ENCODE measurements around the gene TRAPPC12.
"Not testable (repeated sequence)": the region's sequence is repeated elsewhere in the genome, so short reads cannot be mapped to it uniquely, and the experiment has no call there.

Gene TRAPPC12

DNA sequence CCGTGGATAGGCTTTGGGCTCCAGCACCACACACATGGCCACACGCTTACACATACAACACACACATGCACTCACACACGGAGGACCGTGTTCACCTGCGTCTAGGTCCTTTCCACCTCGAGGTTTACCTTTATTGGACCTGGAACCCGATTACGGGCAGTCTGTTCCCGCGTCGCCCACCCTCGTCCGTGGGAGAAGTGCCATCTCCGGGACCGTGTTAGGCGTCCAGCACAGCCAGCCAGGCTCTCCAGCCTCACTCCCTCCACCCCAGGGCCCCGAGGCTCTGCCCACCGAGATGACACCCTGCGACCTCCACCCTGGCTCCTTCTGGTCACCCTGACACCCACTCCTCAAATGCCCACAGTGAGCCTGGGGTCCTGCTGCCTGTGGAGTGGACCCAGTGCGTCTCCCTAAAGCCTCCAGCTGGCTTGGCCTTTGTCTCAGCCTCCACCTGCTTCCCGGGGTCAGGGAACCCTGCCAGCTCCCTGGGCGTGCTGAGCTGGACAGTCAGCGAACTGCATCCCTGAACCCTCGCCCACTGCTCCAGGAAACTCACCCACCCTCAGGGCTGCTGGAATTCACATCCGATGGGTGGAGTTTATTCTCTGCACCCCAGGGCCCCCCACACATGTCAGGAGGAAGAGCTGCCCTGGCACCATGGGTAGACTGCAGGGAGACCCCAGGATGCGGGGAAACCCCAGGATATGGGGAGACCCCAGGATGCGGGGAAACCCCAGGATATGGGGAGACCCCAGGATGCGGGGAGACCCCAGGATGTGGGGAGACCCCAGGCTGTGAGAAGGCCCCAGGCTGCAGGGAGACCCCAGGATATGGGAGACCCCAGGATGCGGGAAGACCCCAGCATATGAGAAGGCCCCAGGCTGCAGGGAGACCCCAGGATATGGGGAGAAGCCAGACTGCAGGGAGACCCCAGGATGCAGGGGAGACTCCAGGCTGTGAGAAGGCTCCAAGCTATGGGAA is 106.8 kb downstream of the TRAPPC12 start:
- DNase-seq (ENCODE audit: low read depth, low spot score) = no peak

DNA sequence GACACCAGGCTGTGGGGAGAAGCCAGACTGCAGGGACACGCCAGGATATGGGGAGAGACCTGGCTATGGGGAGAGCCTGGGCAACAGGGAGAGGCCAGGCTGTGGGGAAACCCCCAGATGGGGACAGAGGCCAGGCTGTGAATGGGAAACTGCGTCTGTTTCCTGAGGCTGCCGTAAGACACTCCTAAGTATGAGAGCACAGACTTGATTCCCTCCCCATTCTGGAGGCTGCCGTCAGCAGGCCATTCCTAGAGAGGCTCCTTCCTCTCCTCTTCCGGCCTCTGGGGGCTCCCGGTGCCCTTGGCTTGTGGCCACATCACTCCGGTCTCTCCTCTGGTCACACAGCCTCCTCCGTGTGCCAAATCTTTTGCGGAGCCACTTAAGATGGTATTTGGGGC is 107.5 kb downstream of the TRAPPC12 start:
- DNase-seq (ENCODE audit: low read depth, low spot score) = no peak

DNA sequence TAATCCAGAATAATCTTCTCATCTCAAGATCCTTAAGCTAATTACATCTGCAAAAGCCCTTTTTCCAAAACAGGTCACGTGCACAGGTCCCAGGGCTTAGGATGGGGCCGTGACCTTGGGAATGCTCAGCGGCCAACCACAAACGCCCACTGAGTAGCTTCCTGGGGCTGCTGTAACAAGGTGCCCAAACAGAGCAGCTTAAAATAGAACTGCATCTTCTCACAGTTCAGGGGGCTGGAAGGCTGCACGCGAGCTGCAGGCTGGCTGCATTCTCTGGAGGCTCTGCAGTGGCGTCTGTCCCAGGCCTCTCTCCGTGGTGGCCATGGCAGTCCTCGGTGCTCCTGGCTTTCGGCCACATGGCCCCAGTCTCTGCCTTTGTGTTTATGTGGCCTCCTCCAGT is 107.9 kb downstream of the TRAPPC12 start:
- no peak for DNase-seq (ENCODE audit: low read depth, low spot score)

DNA sequence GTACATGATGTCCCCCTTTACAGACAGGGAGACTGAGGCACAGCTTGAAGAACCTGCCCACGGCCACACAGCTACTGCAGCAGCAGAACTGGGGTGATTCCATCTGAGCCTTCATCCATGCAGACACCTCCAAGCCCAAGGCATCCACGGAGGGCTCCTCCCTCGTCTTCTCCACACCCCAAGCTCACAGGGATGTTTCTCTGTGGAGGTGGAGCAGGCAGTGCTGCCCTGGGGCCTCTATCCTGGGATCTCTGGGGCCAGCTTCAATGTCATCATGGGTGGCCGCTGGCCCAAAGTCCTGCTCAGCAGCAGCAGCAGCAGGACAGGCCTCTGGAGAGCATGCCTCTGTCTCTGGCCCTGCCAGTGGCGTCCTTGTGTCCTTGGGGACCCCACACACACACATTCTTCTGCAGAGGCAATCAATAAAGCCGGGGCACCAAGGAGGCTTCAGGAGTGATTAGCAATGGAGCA is 108.6 kb downstream of the TRAPPC12 start:
- no peak for DNase-seq (ENCODE audit: low read depth, low spot score)

DNA sequence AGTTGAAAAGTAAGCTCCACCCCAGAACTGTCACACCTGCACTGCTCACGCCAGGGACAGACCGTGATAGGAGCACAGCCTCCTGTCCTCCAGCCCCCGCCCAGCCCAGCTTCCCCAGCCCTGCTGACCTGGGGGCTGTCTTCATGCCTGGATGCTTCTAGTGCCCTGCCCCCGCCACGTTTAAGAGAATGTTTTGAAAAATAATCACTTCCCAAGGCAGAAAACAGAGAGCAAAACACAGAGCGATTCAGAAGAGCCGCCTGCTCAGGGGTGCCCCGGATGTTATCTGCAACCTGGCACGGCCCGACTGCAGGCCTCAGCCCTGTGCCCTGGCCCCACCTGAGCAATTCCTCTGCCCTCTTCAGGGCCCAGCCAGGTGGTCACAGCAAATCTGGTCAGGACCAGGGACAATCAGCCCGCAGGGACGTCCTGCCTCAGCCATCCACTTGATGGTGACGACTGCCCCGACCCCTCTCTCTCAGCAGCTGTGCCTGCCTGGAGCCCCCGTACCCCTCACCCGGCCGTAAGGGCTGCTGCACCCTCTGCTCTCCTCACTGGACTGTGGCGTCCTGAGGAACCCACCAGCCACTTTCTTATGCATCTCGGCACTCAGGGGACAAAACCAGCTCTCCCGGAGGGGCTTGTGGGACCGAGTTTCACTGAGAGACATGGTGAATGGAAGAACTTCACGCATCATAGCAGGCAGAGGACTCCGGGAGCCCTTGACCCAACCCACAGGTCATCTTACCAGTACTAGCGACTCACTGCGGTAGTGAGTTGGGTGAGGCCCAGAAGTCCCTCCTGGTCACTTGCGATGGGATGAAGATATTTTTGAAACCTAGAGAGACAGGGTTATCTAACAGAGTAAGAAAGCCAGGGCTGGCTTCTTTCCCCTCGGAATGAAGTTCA is 109.6 kb downstream of the TRAPPC12 start:
- DNase-seq (ENCODE audit: low read depth, low spot score) = no peak

DNA sequence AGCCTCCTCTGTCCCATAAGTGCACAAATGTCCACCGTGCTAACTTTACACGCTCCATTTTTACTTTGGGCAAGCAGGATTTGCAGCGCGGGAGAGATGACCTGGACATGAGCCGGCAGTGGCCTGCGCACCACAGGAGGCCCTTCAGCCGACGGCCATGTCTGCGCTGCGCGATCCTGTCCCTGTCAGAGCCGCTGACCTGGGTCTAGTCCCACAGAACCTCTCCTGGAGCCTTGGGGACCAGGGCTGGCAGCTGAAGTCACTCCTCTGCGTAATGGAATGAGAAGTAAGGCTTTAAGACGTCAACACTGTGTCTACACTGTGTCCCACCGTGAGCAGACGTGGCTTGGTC is 110.2 kb downstream of the TRAPPC12 start:
- DNase-seq (ENCODE audit: low read depth, low spot score) = no peak

DNA sequence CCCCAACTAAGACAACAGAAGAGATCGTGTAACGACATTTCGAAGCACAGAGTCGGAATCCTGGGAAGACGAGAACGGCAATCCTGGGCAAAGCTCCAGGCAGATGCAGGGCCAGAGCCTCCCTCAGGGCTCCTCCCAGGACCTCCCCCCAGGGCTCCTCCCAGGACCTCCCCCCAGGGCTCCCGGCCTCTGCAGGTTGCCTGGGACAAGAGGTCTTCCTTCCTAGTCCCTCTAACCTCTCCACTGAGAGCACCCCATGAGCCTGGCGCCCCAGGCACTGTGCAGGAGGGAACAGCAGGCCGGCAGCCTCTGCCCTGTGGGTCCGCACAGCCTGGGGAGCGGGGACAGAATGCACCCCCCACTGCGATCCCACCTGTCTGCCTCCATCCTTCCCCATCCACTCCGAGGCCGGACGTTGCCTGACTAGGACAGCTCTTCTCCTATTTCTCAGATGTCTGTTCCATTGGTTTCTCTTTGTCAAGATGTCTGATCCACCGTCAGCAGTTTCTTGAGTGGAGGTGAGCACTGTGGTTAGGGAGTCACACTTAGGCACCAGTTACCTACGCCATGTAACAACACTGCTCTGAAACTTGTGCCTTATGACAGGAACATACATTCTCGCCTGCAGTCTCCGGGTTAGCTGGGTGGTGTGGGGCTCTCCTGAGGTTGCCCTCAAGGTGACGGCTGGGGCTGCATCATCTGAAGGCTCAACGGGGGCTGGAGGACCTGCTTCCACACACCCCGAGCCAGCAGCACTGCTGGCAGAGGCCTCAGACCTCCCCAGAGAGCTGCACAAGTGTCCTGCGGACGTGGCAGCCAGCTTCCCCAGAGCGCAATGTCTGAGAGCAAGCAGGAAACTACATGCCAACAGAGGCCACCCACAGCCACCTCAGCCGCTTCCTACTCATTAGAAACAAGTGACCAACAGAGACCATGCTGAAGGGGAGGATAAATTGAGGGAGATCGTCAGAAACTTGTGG is 111.0 kb downstream of the TRAPPC12 start:
- DNase-seq (ENCODE audit: low read depth, low spot score) = no peak

DNA sequence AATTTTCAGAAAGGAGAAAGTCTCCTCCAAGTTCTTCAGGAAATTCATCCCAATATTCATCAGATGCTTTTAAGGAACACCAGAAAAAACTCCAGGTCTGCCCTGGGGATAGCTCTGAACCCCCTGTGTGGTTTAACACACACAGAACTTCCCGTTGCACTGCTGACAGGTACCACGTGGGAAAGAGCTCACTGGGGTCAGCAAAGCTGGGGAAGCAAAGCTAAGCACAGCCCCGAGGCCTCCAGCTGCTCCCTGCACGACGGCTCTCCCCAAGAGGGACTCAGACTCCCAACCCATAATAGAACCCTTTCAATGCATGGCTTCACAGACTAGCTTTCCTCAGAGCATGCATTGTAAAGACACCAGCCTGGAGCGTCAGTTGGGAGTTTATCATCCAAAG is 111.8 kb downstream of the TRAPPC12 start:
- no peak for DNase-seq (ENCODE audit: low read depth, low spot score)

DNA sequence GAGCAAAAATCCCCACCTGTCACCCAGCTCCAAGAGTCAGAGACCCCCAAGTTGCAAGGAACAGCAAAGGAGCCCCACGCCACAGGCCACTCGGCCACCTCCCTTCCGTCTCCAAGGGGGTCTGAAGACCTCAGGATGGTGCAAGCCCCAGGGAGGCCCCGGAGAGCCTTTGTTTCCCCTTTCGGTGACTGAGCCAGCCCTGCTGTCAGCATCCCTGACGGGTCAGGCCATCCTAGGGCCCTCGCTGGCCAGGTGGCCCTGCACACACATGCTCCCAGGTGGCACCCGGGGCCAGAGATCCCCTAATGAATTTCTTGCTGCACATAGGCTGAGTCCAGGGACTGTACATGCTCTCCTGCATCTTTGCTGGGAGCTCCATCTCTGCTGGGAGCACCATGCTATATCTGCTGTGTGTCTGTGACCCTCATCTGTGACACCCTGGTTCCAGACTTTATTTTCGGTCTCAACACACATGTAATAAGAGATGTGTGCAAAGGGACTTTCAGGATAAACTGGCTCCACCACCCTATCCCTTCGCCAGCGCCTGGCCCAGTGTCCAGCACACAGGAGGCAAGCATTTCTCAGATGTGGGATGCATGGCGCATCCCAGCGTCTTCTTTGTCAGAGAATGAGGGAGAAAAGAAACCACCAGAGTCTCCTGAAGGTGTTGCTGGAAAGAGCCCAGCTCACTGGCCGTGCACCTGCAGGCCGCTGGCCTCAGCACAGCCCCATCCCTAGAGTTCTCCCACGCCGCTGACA is 112.4 kb downstream of the TRAPPC12 start:
- no peak for DNase-seq (ENCODE audit: low read depth, low spot score)

DNA sequence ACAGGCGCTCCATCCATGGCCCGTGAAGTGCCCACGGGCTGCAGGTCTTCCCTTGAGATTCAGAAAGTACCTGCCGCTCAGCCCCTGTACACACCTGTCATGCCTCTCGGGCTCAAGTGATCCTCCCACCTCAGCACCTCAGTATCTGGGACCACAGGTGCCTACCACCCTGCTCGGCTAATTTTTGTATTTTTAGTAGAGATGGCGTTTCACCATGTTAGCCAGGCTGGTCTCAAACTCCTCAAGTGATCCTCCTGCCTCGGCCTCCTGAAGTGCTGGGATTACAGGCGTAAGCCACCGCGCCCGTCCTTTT is 112.9 kb downstream of the TRAPPC12 start:
- DNase-seq (ENCODE audit: low read depth, low spot score) = not testable (repeated sequence)

DNA sequence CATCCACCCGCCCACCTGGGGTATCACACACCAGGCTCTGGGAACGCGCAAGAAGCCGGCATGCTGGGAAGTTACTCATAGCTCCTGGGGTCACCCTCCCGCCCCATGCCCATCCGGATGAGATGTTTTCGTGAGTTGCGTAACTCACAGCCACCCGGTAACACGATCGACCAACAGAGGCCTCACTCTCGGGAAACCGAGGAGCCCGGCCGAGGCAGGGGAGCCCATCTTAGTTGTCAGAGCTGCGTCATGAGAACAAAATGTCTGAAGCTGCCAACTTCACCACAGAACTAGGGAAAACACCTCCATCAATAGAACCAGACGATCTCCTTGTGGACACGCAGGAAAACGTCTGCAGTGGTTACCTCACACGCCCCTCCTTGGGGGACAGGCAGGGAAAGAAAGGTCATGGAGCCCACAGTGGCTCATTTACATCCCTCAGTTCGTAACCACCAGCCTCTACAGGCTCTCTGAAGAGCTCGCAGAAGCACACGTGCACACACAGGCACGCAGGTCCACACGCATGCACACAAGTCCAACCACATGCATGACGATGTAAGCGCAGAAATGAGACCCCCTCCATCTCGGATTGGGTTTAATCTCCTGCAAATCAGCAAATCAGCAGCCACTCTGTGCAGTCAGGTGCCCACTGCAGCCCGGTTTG is 113.6 kb downstream of the TRAPPC12 start:
- peak; percentile 96 for DNase-seq (ENCODE audit: low read depth, low spot score)

DNA sequence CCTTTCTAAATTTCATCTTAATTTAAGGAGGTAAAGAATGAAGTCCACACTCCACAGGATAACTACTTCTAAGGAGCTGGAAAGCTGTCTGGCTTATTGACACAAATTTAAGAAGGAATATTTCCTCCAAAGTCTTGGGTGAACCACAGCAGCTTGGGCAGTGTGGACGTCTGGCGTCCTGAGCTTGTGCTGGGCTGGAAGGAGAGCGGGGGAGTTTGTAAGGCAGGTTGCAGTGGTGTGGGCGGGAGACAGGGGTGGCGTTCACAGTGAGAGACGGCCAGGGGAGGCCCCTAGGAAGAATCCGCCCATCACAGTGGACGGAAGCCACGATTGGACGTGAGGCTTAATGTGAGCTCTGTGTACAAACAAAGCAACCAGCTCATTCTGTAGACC is 114.1 kb downstream of the TRAPPC12 start:
- no peak for DNase-seq (ENCODE audit: low read depth, low spot score)

DNA sequence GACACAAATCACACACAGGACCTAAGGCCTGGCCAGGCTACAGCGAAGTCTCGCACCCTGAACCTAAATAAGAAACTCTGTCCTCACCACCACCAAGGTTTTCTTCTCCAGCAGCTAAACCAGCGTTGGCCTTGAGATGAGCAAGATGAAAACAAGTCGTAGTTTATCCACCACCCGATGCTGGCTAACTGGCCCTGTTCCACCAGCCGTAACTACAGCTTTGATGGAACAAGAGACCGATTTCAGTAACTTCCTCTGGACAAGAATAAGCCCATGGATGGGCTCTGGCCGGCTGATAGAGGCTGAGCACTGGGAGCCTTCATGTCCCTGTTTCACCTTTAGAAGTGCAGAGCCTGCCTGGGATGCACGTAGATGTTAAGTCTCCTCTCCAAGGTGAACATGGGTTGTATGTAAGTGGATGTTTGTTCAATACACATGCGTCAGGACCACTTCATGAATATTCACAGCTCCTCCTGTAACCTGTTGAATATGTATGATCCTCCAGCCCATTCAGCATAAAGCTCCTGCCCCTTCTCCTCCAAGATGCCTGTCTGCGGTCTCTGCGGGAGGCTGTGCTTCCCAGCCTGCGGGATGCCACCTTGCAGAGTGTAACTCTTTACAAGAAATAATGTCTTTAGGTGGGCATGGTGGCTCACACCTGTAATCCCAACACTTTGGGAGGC is 115.6 kb downstream of the TRAPPC12 start:
- DNase-seq (ENCODE audit: low read depth, low spot score) = no peak

DNA sequence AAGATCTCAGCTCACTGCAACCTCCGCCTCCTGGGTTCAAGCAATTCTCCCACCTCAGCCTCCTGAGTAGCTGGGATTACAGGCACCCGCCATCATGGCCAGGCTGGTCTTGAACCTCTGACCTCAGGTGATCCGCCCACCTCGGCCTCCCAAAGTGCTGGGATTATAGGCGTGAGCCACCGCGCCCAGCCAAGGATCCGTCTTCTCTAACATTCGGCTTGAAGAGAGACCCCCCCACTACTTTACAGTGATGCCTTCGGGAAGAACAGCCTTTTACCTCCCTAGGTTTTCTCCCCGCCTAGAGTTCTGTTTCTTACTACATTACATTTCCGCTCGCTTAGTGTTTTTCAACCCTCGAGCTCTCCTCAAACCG is 117.2 kb downstream of the TRAPPC12 start:
- DNase-seq (ENCODE audit: low read depth, low spot score) = not testable (repeated sequence)

DNA sequence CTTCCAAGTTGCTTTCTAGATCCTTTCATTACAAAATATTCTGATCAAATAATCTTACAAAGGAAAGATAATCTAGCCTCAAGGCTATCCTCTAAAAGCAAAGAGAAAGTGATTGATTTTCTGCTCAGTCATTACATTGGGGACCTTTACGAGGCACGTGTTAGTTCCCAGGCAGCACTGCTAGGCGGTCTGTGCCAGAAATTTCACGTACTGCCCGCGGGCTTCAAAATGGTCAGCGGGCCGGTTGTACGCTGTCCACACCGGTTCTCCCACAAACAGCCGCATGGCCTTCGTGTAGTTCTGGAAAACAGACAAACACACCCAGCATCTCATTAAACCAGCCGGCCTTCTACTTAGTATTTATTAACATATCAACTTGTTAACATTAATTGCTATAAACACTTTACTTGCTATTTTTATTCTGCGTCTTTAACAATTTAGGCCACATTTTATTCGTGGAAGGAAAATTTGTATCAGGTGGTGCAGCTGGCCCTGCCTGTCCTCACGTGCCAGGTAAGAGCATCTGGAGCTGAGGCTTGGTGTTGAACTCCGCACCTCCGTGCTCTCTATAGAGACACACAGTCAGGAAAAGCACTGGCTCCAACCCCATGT is 119.4 kb downstream of the TRAPPC12 start:
- no peak for DNase-seq (ENCODE audit: low read depth, low spot score)

DNA sequence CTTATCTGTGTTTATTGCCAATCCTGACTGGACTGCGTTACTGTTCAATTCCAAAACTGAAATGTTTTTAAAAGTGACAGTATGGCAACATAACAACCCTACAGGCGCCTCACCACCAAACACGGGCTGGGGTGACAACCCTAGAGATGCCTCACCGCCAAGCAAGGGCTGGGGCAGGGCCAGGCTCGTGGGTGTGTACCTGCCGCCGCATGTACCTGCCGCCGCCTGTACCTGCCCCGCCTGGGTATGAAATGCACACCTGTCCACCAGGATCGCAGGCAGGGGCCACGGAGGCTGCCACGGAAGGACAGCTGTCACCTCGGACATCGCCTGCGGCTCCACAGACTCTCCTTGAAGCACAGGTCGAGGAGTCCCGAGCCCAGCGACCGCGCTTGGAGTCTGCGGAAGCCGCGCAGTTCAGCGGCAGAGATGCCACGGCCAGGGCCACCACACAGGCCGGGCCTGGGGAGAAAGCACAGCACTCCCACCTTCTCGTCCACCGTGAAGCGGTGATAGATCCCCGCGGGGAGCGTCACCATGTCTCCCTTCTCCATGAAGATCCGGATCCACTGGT is 120.9 kb downstream of the TRAPPC12 start:
- DNase-seq (ENCODE audit: low read depth, low spot score) = no peak

DNA sequence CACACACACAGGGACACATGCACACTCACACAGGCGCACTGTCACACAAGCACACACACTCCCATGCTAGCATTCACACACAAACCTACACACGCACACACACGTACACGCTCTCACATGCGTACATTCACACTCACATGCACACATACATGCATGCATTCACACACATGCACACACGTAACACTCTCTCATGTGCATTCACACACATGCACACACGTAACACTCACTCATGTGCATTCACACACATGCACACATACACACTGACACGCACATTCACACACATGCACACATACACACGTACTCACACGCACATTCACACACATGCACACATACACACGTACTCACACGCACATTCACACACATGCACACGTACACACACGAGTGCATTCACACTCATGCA is 123.6 kb downstream of the TRAPPC12 start:
- DNase-seq (ENCODE audit: low read depth, low spot score) = no peak

DNA sequence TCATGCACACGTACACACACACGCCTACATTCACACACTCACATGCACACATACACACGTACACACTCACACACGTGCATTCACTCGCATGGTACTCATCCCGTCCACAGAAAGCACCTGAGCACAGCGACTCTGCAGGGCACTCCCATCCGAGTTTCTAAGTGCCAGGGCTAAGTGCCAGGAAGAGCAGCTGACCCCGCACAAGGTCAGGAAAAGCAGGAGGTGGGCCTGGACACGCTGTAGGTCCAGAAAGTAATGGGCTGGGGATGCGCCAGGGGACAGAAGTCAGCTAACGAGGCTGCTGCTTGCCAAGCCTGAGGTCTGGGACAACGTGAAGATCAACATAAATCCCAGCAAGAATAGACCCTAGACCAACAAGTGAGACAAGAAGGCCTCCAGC is 124.0 kb downstream of the TRAPPC12 start:
- DNase-seq (ENCODE audit: low read depth, low spot score) = no peak

DNA sequence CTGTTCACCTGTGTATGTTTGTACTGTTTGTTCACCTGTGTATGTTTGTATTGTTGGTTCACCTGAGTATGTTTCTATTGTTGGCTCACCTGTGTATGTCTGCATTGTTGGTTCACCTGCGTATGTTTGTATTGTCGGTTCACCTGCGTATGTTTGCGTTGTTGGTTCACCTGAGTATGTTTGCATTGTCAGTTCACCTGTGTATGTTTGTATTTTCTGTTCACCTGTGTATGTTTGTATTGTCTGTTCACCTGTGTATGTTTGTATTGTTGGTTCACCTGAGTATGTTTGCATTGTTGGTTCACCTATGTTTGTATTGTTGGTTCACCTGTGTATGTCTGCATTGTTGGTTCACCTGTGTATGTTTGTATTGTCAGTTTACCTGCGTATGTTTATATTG is 125.2 kb downstream of the TRAPPC12 start:
- DNase-seq (ENCODE audit: low read depth, low spot score) = no peak

Measured in brain pericyte (primary cell).